ENCODE results near the gene DHX34. TPM values are rescaled to one million over a fixed set of nuclear protein-coding genes. Genes with fewer than 3 reads are reported as not detected.

DHX34 gene
- total and polyA plus RNA-seq, 9 of the 15 experiments (the other 6 are each of a cell fraction or from before 2014, with no cell fraction given) = 0.36 to 42.0 (median 15.0) TPM

DNA sequence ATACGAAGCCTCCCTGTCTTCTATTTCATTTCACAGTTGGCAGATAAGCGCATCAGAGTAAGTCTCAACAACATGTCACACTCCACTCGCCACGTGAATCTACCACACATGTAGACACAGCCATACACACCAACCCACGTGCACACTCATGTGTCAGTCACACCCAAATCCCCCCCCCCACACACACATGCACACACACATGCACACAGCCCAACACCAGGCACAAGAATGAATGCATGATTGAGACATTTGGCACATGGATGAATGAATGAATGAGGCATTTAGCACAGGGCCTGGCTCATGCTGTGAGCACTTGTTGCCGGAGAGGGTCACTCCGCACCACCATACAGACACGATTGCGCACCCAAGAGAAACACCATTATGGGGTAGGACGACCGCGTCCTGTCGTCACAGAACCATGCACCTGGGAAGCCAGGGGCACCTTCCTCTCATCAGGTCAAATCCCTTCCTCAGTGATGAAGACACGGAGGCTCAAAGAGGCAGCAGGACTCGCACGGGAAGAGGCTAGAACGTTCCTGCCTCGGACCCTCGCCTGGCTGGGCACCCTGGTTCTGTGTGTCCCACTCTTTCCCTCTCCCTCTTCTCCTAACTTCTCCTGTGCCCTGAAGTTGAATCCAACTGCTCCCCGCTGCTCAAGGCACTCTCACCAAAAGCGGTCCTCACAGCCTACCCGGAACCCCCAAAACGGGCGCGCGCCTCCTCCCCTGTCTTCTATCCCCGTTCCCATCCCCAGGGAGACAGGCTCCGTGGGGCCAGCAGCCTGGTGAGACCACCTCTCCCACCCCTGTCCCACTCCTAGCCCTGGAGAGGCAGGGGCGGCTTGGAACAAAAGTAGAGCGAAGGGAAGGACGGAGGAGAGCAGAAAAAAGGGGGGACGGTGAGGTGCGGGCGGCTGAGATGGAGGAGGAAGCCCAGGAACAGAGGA is 68.9 kb downstream of the DHX34 start (continued):
- TF ChIP-seq, protein P1, sequence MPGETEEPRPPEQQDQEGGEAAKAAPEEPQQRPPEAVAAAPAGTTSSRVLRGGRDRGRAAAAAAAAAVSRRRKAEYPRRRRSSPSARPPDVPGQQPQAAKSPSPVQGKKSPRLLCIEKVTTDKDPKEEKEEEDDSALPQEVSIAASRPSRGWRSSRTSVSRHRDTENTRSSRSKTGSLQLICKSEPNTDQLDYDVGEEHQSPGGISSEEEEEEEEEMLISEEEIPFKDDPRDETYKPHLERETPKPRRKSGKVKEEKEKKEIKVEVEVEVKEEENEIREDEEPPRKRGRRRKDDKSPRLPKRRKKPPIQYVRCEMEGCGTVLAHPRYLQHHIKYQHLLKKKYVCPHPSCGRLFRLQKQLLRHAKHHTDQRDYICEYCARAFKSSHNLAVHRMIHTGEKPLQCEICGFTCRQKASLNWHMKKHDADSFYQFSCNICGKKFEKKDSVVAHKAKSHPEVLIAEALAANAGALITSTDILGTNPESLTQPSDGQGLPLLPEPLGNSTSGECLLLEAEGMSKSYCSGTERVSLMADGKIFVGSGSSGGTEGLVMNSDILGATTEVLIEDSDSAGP (CRISPR knock-in tag; IDR thresholded peaks at IDR 0.05) = 0 out of 2 replicates have a peak, but pooled peaks have one; percentile 33
- no peak for TF ChIP-seq GABPB1 (CRISPR knock-in tag; IDR thresholded peaks at IDR 0.05)
- TF ChIP-seq HDGF (IDR thresholded peaks at IDR 0.05) = no peak
- no peak for TF ChIP-seq MYNN (IDR thresholded peaks at IDR 0.05)
- no peak for TF ChIP-seq MYNN (CRISPR knock-in tag; IDR thresholded peaks at IDR 0.05)
- TF ChIP-seq ETS2 (tag; IDR thresholded peaks at IDR 0.05; ENCODE audit: borderline replicate concordance, poor library complexity, severe bottlenecking) = no peak

DNA sequence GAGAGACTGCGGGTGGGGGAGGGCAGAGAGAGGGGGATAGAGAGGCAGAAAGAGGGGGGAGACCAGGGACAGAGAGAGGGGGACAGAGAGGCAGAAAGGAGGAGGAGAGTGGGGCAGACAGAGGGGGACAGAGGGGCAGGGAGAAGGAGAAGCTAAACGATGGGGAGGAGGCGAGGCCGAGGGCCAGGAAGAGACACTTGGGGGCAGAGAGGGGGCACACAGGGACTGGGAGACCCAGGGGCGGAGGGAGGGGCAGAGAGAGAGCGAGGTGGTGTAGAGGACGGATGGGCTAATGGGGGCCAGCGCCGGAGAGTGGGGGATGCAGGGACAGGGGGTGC is 69.5 kb downstream of the DHX34 start:
- H3K9ac ChIP-seq (ENCODE audit: insufficient read depth in 1 of 2, low read depth in 2 of 2, low read length in 2 of 2) = peak overlapping the region in 1 of 2 experiments; percentile 19; a peak in 1 of 4 replicates
- in situ Hi-C loops (cut with MboI) = loop anchor here (10.0 kb wide), 1 partner anchor 264 kb away; no protein-coding TSS in a partner anchor
- DNase-seq (ENCODE audit: extremely low read depth in 1 of 4, low spot score in 3 of 4) = no peak
- H2AFZ ChIP-seq (ENCODE audit: low read depth, low read length) = no peak overlapping the region
- H3K9me1 ChIP-seq (ENCODE audit: control insufficient read depth, insufficient read depth, low read length) = no peaks in the 10 kb centered on the region
- no peak for TF ChIP-seq ZKSCAN3 (CRISPR knock-in tag; IDR thresholded peaks at IDR 0.05)
- no peak for TF ChIP-seq ZFP1 (CRISPR knock-in tag; IDR thresholded peaks at IDR 0.05)
- peak; percentile 9; the same call in 1 of the 2 replicates for TF ChIP-seq EGR1 (conservative IDR thresholded peaks at IDR 0.05)
- TF ChIP-seq HNRNPK (IDR thresholded peaks at IDR 0.05; ENCODE audit: low read depth, low read length, poor library complexity, severe bottlenecking) = no peak
- peak in 1 of 2 experiments; percentile 10; a peak in 1 of 4 replicates for TF ChIP-seq KDM1A (IDR thresholded peaks at IDR 0.05)
- ChIA-PET CTCF (ENCODE audit: low intra/inter-chr PET ratio) (no interaction called here), POLR2A (interaction anchor here (1.0 kb wide), 1 partner anchor 67 kb away, joined by 3 read pairs; no protein-coding TSS in a partner anchor)
- peaks cover 51 to 71% of the 10 kb centered on the region in 2 experiments; a peak in 4 of 5 replicates for H3K27me3 ChIP-seq (ENCODE audit: control insufficient read depth in 2 of 2, insufficient read depth in 2 of 2, low read length in 2 of 2)
- BruUV-seq (replicated peaks) = no TSS peak
- 0 out of 2 replicates have a peak, but pooled peaks cover 8% of the 10 kb centered on the region for H4K20me1 ChIP-seq (replicated peaks; ENCODE audit: control insufficient read depth, insufficient read depth, low read length)
- H3K4me1 ChIP-seq (replicated peaks in 1 of 2; ENCODE audit: control insufficient read depth in 2 of 2, insufficient read depth in 2 of 2, low read length in 2 of 2) = peaks cover 4 to 51% of the 10 kb centered on the region in 2 experiments; a peak in 4 of 5 replicates
- no peak for FAIRE-seq
- no peaks in the 10 kb centered on the region for H3K36me3 ChIP-seq (ENCODE audit: control insufficient read depth, insufficient read depth, low read length)
- H3K79me2 ChIP-seq (ENCODE audit: control insufficient read depth, insufficient read depth, low read length) = no peaks in the 10 kb centered on the region
- no peak overlapping the region for H3K27ac ChIP-seq (ENCODE audit: extremely low read depth, low read depth, low read length)
- 12% methylated on average over 3 of the region's 9 CpGs for WGBS (ENCODE audit: insufficient coverage, low coverage, missing lambda C conversion rate)
- peak overlapping the region; percentile 25; the same call in 1 of the 2 replicates for H3K4me2 ChIP-seq (ENCODE audit: insufficient read depth, low read length)
- no peak; the same call in 2 of the 3 replicates for ATAC-seq
- H3K9me3 ChIP-seq (replicated peaks; ENCODE audit: control insufficient read depth, insufficient read depth, low read depth, low read length) = no peaks in the 10 kb centered on the region; the same call in 1 of the 2 replicates
- H3K4me3 ChIP-seq = peak overlapping the region; percentile 40
- intact Hi-C loops (cut with micrococcal nuclease) = no loop called here
